Liver (tissue), 3 donors: ENCODE data around the gene ANP32B.

Experiments
- ATF3 ChIP-seq: IDR thresholded peaks from 2 replicates; pipeline ENCODE4 v1.6.1; 2016; ENCODE audit warnings: antibody characterized with exemption
- CTCF ChIP-seq: fragments of 150-350 bp; IDR thresholded peaks from 2 replicates; pipeline ENCODE4 v1.5.1; 2017; ENCODE audit warnings: improper control_type of control experiment, low read depth, low read length; ENCODE audit not compliant: missing input control
- EGR1 ChIP-seq, 2 donors: IDR thresholded peaks; 2 replicates each; pipeline ENCODE4 v1.6.1; 2016 to 2018; ENCODE audit warnings: antibody characterized with exemption in 2 of 2, low read depth in 2 of 2
- JUND ChIP-seq, 2 donors: IDR thresholded peaks; 2 replicates each; pipeline ENCODE4 v1.6.1; 2016; ENCODE audit warnings: antibody characterized with exemption in 2 of 2
- MAX ChIP-seq: IDR thresholded peaks from 2 replicates; pipeline ENCODE4 v1.6.1; 2016; ENCODE audit warnings: antibody characterized with exemption
- NR2F2 ChIP-seq: IDR thresholded peaks from 2 replicates; pipeline ENCODE4 v1.6.1; 2016; ENCODE audit warnings: antibody characterized with exemption
- RAD21 ChIP-seq, 2 donors: IDR thresholded peaks; 2 replicates each; pipeline ENCODE4 v1.6.1; 2016; ENCODE audit warnings: antibody characterized with exemption in 2 of 2, mild to moderate bottlenecking in 2 of 2
- REST ChIP-seq: IDR thresholded peaks from 2 replicates; pipeline ENCODE4 v1.6.1; 2016; ENCODE audit warnings: antibody characterized with exemption, mild to moderate bottlenecking
- RXRA ChIP-seq, 2 donors: IDR thresholded peaks; 2 replicates each; pipeline ENCODE4 v1.6.1; 2017 to 2018; ENCODE audit warnings: antibody characterized with exemption in 2 of 2, mild to moderate bottlenecking in 1 of 2
- TAF1 ChIP-seq: conservative IDR thresholded peaks from 2 replicates; pipeline ENCODE4 v1.6.1; 2016; ENCODE audit warnings: antibody characterized with exemption, mild to moderate bottlenecking
- donor health status: healthy.
- donor health status: healthy.

GRCh38 chr9:97992219-97992618 lies 9.1 kb downstream of the ANP32B start:
- TF ChIP-seq RXRA (IDR thresholded peaks at IDR 0.05): no peak
- no peak for TF ChIP-seq CTCF
- TF ChIP-seq JUND (IDR thresholded peaks at IDR 0.05): no peak
- TF ChIP-seq MAX: no peak
- TF ChIP-seq ATF3: no peak
- no peak for TF ChIP-seq TAF1
- no peak for TF ChIP-seq NR2F2
- TF ChIP-seq EGR1 (IDR thresholded peaks at IDR 0.05; ENCODE audit: low read depth in 2 of 2): no peak
- TF ChIP-seq REST: no peak
- no peak for TF ChIP-seq RAD21 (IDR thresholded peaks at IDR 0.05)
